ENCODE data around the gene ARHGAP25.

Gene ARHGAP25

GRCh38 chr2:68811364-68811763 is 76.8 kb downstream of the ARHGAP25 start:
- TF ChIP-seq CTCF (IDR thresholded peaks at IDR 0.05; ENCODE audit: control insufficient read depth, extremely low read depth, insufficient read depth) = no peak
- no peak for DNase-seq (ENCODE audit: low read depth)

GRCh38 chr2:68812251-68812650 is 77.6 kb downstream of the ARHGAP25 start:
- H3K4me3 ChIP-seq (ENCODE audit: low read depth, low read length) = no peak overlapping the region
- 0 out of 2 replicates have a peak, but pooled peaks have one; percentile 4 for TF ChIP-seq CTCF (IDR thresholded peaks at IDR 0.05; ENCODE audit: control insufficient read depth, extremely low read depth, insufficient read depth)
- no peak for DNase-seq (ENCODE audit: low read depth)

More at GRCh38 chr2:68811364-68811763, 76.8 kb downstream of the ARHGAP25 start:
- H3K4me3 ChIP-seq (ENCODE audit: low read depth, low read length) = no peak overlapping the region

- no peak overlapping the region for H3K4me3 ChIP-seq (ENCODE audit: low read depth, low read length)
- TF ChIP-seq CTCF (IDR thresholded peaks at IDR 0.05; ENCODE audit: control insufficient read depth, extremely low read depth, insufficient read depth) = no peak
- DNase-seq (ENCODE audit: low read depth) = no peak
Measured at GRCh38 chr2:68813596-68813995, 79.0 kb downstream of the ARHGAP25 start.

GRCh38 chr2:68817306-68817705 is 82.7 kb downstream of the ARHGAP25 start:
- no peak for TF ChIP-seq CTCF (IDR thresholded peaks at IDR 0.05; ENCODE audit: control insufficient read depth, extremely low read depth, insufficient read depth)
- no peak for DNase-seq (ENCODE audit: low read depth)
- H3K4me3 ChIP-seq (ENCODE audit: low read depth, low read length) = no peak overlapping the region

GRCh38 chr2:68819556-68819955 is 84.9 kb downstream of the ARHGAP25 start:
- DNase-seq (ENCODE audit: low read depth) = no peak
- no peak for TF ChIP-seq CTCF (IDR thresholded peaks at IDR 0.05; ENCODE audit: control insufficient read depth, extremely low read depth, insufficient read depth)
- H3K4me3 ChIP-seq (ENCODE audit: low read depth, low read length) = no peak overlapping the region

GRCh38 chr2:68822207-68822872 is 87.7 kb downstream of the ARHGAP25 start:
- H3K4me3 ChIP-seq (ENCODE audit: low read depth, low read length) = no peak overlapping the region
- DNase-seq (ENCODE audit: low read depth) = no peak
- TF ChIP-seq CTCF (IDR thresholded peaks at IDR 0.05; ENCODE audit: control insufficient read depth, extremely low read depth, insufficient read depth) = no peak

- no peak for DNase-seq (ENCODE audit: low read depth)
- no peak for TF ChIP-seq CTCF (IDR thresholded peaks at IDR 0.05; ENCODE audit: control insufficient read depth, extremely low read depth, insufficient read depth)
- no peak overlapping the region for H3K4me3 ChIP-seq (ENCODE audit: low read depth, low read length)
Measured at GRCh38 chr2:68824831-68825230, 90.2 kb downstream of the ARHGAP25 start.

Data from LNCaP clone FGC (cell line).